ENCODE results near the gene MKKS.

DNA sequence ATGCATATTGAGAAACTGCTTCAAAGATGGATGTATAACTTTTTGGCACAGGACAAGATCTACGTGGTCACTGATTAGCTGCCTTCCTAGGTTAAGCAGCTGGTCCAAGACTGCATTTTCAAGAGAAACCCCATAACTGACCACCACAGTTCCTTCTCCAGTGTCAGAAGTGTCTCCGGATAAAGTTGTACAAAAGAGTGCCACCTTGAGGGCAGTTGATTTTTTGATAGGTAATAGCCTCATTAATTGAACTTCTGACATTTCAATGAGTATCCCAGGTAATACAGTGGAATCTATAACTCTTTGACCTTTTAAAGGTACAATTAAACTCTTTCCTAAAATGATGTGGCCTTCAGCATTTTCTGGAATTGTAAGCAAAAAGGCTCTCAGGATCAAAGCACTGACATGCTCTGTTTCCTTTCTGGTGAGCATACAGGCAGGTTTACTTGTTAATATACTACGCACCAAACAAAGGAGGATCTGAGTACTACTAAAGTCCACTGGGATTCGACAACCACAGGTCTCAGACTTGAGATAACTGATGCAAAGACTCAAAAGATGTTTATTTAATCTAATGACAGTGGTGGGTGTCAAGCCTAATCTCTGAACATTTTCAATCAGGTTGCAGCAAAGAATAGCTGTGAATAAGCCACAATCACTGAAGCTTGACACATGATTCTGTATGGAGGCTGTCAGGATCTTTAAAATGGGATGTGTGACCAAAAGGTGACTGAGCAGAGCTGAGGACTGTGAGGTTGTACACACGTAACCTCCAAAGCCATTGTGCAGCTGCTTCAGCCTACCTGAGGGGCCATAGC, 21.2 kb downstream of the MKKS start:
- TF ChIP-seq GATA3 (IDR thresholded peaks at IDR 0.05; ENCODE audit: low read depth, low read length) (no peak), GATA2 (IDR thresholded peaks at IDR 0.05; ENCODE audit: low read depth, low read length) (no peak)

Measured in SH-SY5Y (cell line).